Measurements from ENCODE around the gene KCTD12.

DNA sequence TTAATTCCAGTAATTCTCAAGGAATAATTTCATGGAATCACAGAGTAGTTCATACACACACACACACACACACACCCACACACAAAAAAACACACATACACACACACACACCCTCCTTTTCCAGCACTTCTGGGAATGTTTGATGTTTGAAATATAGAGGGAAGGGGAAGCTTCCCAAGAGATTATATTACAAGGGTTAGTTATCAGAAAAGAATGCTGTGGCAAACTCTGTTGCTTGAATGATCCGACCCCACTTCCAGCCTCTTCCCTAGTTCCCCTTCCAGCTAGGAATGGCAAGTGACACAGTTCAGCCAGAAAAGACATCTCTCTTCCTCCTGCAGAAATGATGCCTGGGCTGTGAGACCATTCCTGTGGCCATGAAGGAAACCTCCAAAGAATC is 49.9 kb downstream of the KCTD12 start:
- no peak for TF ChIP-seq CTCF (IDR thresholded peaks at IDR 0.05)
- no peak for TF ChIP-seq POLR2A (IDR thresholded peaks at IDR 0.05)

Data from uterus (tissue), 2 donors.